Effector memory CD8-positive, alpha-beta T cell (primary cell): ENCODE measurements around the gene C12orf76.
"Not testable (repeated sequence)": the region's sequence is repeated elsewhere in the genome, so short reads cannot be mapped to it uniquely, and the experiment has no call there.

Experiments
- ATAC-seq: fragments of 150-1000 bp; cut with Tn5 transposase; replicated peaks from 2 replicates; pipeline ENCODE4 v1.10.0; 2021; ENCODE audit warnings: mild to moderate bottlenecking, moderate library complexity
- DNase-seq, 3 experiments: peaks; one replicate each; pipeline ENCODE4 v3.0.0; 2021
- H3K27ac Mint-ChIP-seq, 2 donors: one replicate each; pipeline ENCODE4 v1.8.0; 2022; ENCODE audit warnings: mild to moderate bottlenecking in 2 of 2, mixed read lengths in 2 of 2, moderate library complexity in 2 of 2
- H3K27me3 Mint-ChIP-seq, 2 donors: one replicate each; pipeline ENCODE4 v1.8.0; 2022; ENCODE audit warnings: mixed read lengths in 2 of 2
- H3K36me3 Mint-ChIP-seq: one replicate; pipeline ENCODE4 v1.8.0; 2022; ENCODE audit warnings: mild to moderate bottlenecking, moderate library complexity, mixed read lengths; ENCODE audit not compliant: insufficient read depth
- H3K4me1 Mint-ChIP-seq, 2 donors: one replicate each; pipeline ENCODE4 v1.8.0; 2022; ENCODE audit warnings: low read depth in 2 of 2, mixed read lengths in 2 of 2
- H3K4me3 Mint-ChIP-seq, 2 donors: one replicate each; pipeline ENCODE4 v1.8.0; 2022; ENCODE audit warnings: mild to moderate bottlenecking in 2 of 2, mixed read lengths in 2 of 2, moderate library complexity in 2 of 2
- H3K9me3 Mint-ChIP-seq, 2 donors: one replicate each; pipeline ENCODE4 v1.8.0; 2022; ENCODE audit warnings: mixed read lengths in 2 of 2

The C12orf76 gene

GRCh38 chr12:110029290-110029815, 19.0 kb downstream of the C12orf76 start:
- Mint-ChIP-seq H3K36me3 (peaks cover 80% of the 10 kb centered on the region), H3K27me3 (no peaks in the 10 kb centered on the region), H3K4me1 (peaks cover 0 to 2% of the 10 kb centered on the region in 2 donors), H3K27ac (no peak overlapping the region), H3K4me3 (no peak overlapping the region), H3K9me3 (no peaks in the 10 kb centered on the region)
- DNase-seq: no peak
- no peak for ATAC-seq

- Mint-ChIP-seq H3K27me3 (no peaks in the 10 kb centered on the region), H3K9me3 (no peaks in the 10 kb centered on the region), H3K27ac (no peak overlapping the region), H3K4me1 (no peaks in the 10 kb centered on the region), H3K4me3 (no peak overlapping the region), H3K36me3 (peaks cover 87% of the 10 kb centered on the region)
- DNase-seq (no peak), ATAC-seq (no peak)
These were observed 20.0 kb downstream of the C12orf76 start for GRCh38 chr12:110028323-110028722.

DNA sequence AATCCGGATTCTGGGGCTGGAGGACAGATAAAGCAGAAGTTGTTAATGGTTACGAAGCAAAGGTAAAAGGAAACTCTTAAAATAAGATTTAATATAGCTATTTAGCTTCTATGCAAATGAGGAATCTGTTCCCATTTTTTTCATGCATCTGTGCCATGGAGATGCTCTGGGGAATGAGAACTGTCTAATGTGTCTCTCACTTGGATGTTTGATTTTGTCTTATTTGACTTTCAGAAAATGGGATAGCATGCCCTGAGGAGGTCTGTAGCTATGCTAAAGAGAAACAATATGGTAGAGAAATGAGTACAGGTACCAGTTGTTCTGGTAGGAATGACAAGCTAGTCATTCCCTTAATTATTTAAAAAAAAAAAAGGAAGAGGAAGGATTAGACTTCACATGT, 24.3 kb downstream of the C12orf76 start:
- no peak overlapping the region for H3K4me3 Mint-ChIP-seq
- ATAC-seq: no peak
- H3K27ac Mint-ChIP-seq: peak overlapping the region in 1 of 2 donors; percentile 44
- H3K9me3 Mint-ChIP-seq: no peaks in the 10 kb centered on the region
- peaks cover 86% of the 10 kb centered on the region for H3K36me3 Mint-ChIP-seq
- H3K27me3 Mint-ChIP-seq: no peaks in the 10 kb centered on the region
- peaks cover 0 to 3% of the 10 kb centered on the region in 2 donors for H3K4me1 Mint-ChIP-seq
- DNase-seq: no peak

DNA sequence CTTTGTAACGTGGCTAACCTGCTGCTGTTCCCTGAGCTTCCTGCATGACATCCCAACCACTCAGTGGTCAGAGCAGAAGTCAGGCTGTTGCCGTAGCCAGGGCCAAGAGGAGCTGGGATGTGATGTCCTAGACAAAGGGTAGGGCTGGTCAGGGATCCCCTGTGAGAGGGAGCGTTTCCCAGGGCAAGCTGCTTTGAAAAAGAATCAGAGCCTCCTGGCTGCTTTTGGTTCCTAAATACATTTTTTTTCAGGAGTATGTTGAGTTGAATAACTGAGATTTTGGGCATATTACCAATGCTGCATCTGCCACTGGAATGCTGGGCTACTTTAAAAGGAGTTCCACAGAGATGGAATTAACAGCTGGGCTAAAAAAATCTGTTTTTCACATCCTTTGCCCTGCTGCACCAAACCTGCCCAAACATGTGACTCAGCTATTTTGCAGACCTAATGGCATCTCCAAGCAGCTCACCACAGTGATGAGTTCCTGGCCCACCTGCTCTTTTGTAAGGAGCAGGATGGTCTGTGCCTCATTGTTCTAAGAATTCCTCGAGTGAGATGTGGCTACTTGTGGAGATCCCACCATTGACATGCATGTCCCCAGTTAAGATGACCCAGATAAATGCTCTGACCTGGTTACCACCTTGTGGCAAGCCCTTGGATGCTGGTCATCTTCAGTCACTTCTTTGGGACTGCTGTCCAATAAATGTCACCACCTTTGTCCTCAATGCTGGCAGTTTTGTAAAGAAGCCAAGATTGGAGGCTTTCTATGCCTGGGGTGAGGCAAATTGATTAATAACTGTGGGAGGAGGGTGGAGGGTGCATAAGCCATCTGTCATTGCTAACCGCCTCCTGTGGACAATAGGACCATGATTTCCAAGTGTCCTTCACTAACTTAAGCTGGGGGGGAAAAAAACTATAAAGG, 25.0 kb downstream of the C12orf76 start:
- DNase-seq (no peak), ATAC-seq (no peak)
- peak overlapping the region in 1 of 2 donors; percentile 44 for H3K27ac Mint-ChIP-seq
- H3K4me1 Mint-ChIP-seq: peaks cover 0 to 3% of the 10 kb centered on the region in 2 donors
- H3K4me3 Mint-ChIP-seq: no peak overlapping the region
- H3K9me3 Mint-ChIP-seq: no peaks in the 10 kb centered on the region
- peaks cover 86% of the 10 kb centered on the region for H3K36me3 Mint-ChIP-seq
- H3K27me3 Mint-ChIP-seq: no peaks in the 10 kb centered on the region

DNA sequence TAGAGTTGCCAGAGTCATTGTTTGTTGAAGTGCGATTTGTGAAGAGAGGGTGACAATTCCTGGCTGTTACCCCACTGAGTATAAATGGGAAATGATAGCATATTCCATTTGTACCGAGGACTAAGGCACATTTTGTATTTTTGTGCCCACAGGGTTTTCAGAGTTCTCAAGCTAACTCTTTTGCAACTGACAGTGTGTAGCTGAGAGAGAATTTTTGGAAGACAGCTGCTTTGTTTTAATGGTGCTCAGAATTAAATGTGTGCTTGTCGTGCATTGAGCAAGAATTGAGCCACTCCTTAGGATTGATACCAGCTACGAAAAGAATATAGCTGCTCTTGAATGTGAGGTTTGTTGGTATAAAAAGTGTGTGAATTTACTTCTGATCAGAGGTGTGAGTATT, 27.4 kb downstream of the C12orf76 start:
- Mint-ChIP-seq H3K27me3 (no peaks in the 10 kb centered on the region), H3K4me3 (no peak overlapping the region), H3K9me3 (no peaks in the 10 kb centered on the region), H3K4me1 (peaks cover 0 to 3% of the 10 kb centered on the region in 2 donors), H3K27ac (peak overlapping the region in 1 of 2 donors; percentile 69), H3K36me3 (peaks cover 87% of the 10 kb centered on the region)
- DNase-seq (no peak), ATAC-seq (no peak)

- Mint-ChIP-seq H3K4me1 (peaks cover 31 to 32% of the 10 kb centered on the region in 2 donors), H3K27me3 (no peaks in the 10 kb centered on the region), H3K36me3 (peaks cover 72% of the 10 kb centered on the region), H3K9me3 (no peaks in the 10 kb centered on the region), H3K27ac (peak overlapping the region; percentile 63 to 76), H3K4me3 (no peak overlapping the region)
- DNase-seq (no peak), ATAC-seq (peak; percentile 38)
These were observed 33.2 kb downstream of the C12orf76 start for GRCh38 chr12:110015132-110015531.

DNA sequence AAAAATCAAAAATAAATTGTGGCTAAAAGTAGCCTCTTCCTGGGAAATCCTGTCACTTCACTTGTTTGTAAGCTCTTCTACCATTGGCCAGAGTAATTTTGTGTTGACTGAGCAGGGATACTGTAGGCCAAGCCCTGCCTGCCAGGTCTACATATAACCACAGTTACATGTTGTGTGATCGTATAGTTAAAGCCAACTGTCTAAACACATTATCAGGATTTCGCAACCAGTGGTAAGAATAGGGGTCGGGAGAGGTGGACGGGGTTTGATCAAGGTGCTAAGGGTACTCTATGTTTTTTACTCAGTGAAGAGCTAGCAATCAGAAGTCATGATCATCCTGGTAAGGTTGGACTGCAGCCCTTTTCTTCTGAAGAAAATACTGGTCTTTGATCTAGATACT, 35.7 kb downstream of the C12orf76 start:
- peaks cover 39 to 49% of the 10 kb centered on the region in 2 donors for H3K4me1 Mint-ChIP-seq
- DNase-seq: no peak
- peaks cover 50% of the 10 kb centered on the region for H3K36me3 Mint-ChIP-seq
- H3K27me3 Mint-ChIP-seq: no peaks in the 10 kb centered on the region
- H3K9me3 Mint-ChIP-seq: no peaks in the 10 kb centered on the region
- ATAC-seq: no peak
- H3K27ac Mint-ChIP-seq: peak overlapping the region; percentile 52 to 93
- H3K4me3 Mint-ChIP-seq: peak overlapping the region; percentile 49 to 58

GRCh38 chr12:110012137-110012536, 36.2 kb downstream of the C12orf76 start:
- H3K4me1 Mint-ChIP-seq: peaks cover 39 to 49% of the 10 kb centered on the region in 2 donors
- H3K36me3 Mint-ChIP-seq: peaks cover 45% of the 10 kb centered on the region
- no peaks in the 10 kb centered on the region for H3K27me3 Mint-ChIP-seq
- H3K9me3 Mint-ChIP-seq: no peaks in the 10 kb centered on the region
- H3K27ac Mint-ChIP-seq: peak overlapping the region; percentile 52 to 93
- DNase-seq (peak in 2 of 3 experiments; percentile 30 to 36), ATAC-seq (peak; percentile 74)
- peak overlapping the region; percentile 49 to 58 for H3K4me3 Mint-ChIP-seq

DNA sequence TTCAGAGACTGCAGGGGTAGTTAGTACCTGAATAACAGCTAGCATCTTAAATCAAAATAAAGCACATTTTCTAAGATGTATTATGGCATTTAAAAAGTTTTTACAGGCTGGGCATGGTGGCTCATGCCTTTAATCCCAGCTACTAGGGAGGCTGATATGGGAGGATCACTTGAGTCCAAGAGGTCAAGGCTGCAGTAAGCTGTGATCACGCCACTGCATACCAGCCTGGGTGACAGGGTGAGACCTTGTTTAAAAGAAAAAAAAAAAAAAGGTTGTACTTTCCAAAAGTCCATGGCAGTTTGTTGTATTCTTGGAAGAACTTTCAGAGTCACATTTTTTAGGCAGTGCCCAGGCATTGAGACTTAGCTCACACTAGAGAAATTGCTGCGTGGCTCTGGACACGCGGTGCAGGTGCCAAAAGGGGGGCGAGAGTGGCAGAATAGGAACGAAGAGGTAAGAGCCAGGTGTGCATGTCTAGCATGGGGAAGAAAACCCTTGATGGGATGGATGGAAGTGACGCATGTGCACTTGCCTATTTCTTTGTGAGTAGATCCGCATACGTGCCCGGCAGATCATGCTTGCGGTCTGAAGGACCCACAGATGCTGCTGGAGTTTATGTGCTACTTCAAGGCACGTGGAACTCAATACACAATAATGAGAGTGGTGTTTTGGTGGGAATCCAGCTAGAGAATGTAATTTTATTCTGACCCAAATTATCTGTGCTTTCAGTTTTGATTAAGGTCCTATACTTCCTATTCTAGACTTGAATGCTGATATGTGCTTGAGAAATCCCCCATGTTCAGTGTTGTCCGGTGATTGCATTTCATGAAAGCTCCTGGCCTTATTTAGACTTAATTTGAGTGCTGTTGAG, 37.2 kb downstream of the C12orf76 start:
- no peaks in the 10 kb centered on the region for H3K9me3 Mint-ChIP-seq
- DNase-seq (peak in 2 of 3 experiments; percentile 9 to 28), ATAC-seq (peak; percentile 73)
- peak overlapping the region; percentile 49 to 58 for H3K4me3 Mint-ChIP-seq
- no peaks in the 10 kb centered on the region for H3K27me3 Mint-ChIP-seq
- peaks cover 42 to 52% of the 10 kb centered on the region in 2 donors for H3K4me1 Mint-ChIP-seq
- peaks cover 35% of the 10 kb centered on the region for H3K36me3 Mint-ChIP-seq
- peak overlapping the region; percentile 52 to 93 for H3K27ac Mint-ChIP-seq

GRCh38 chr12:110008681-110009398, 39.5 kb downstream of the C12orf76 start:
- H3K27ac Mint-ChIP-seq: peak overlapping the region; percentile 1 to 23
- H3K27me3 Mint-ChIP-seq, DNase-seq, H3K9me3 Mint-ChIP-seq, ATAC-seq: not testable (repeated sequence)
- H3K4me3 Mint-ChIP-seq: peak overlapping the region; percentile 0 to 49
- H3K4me1 Mint-ChIP-seq: peaks cover 49 to 59% of the 10 kb centered on the region in 2 donors
- H3K36me3 Mint-ChIP-seq: peaks cover 21% of the 10 kb centered on the region

DNA sequence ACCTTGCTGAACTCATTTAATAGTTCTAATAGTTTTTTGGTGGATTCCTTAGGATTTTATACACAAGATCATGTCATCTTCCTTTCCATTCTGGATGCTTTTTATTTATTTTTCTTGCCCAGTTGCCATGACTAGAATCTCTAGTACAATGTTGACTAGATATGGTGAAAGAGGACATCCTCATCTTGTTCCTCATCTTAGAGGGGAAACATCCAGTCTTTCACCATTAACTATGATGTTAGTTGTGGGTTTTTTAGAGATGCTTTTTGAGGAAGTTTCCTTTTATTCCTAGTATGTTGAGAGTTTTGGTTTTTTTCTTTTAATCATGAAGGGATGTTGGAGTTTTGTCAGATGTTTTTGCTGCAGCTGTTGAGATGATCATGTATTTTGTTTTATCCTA, 40.4 kb downstream of the C12orf76 start:
- ATAC-seq (no peak), DNase-seq (no peak)
- no peaks in the 10 kb centered on the region for H3K9me3 Mint-ChIP-seq
- no peak overlapping the region for H3K4me3 Mint-ChIP-seq
- H3K27me3 Mint-ChIP-seq: no peaks in the 10 kb centered on the region
- H3K4me1 Mint-ChIP-seq: peaks cover 51 to 64% of the 10 kb centered on the region in 2 donors
- no peak overlapping the region for H3K27ac Mint-ChIP-seq
- H3K36me3 Mint-ChIP-seq: peaks cover 21% of the 10 kb centered on the region

- Mint-ChIP-seq H3K4me1 (peaks cover 36 to 49% of the 10 kb centered on the region in 2 donors), H3K27me3 (no peaks in the 10 kb centered on the region), H3K36me3 (peaks cover 11% of the 10 kb centered on the region), H3K4me3 (no peak overlapping the region), H3K9me3 (no peaks in the 10 kb centered on the region), H3K27ac (peak overlapping the region in 1 of 2 donors; percentile 92)
- ATAC-seq (no peak), DNase-seq (no peak)
These were observed 42.2 kb downstream of the C12orf76 start for GRCh38 chr12:110006115-110006514.
